Heart right ventricle (tissue), 16 donors: ENCODE data around the gene ADARB2. TPM values are rescaled to one million over a fixed set of nuclear protein-coding genes. Genes with fewer than 3 reads are reported as not detected.

Experiments
- ATAC-seq, 8 donors: fragments of 200-7000 bp; cut with Tn5 transposase; one replicate each; pipeline ENCODE4 v1.9.1; 2020; ENCODE audit warnings: mild to moderate bottlenecking in 8 of 8, moderate library complexity in 8 of 8, moderate number of reproducible peaks in 1 of 8
- DNase-seq, 2 donors: peaks; one replicate each; pipeline ENCODE4 v3.0.0-alpha.2; 2020
- H3K27ac ChIP-seq, 10 donors: fragments of 200-600 bp; sonication (generic) in 2 of 10; one replicate each; pipeline versions ENCODE4 v1.5.0 to v1.8.0; 2020 to 2022; ENCODE audit warnings: mild to moderate bottlenecking in 3 of 10
- H3K27me3 ChIP-seq, 7 donors: fragments of 200-600 bp; one replicate each; pipeline ENCODE4 v1.8.0; 2021 to 2022; ENCODE audit warnings: mild to moderate bottlenecking in 2 of 7
- H3K36me3 ChIP-seq, 9 donors: fragments of 200-600 bp; sonication (generic) in 1 of 9; one replicate each; pipeline versions ENCODE4 v1.5.0 to v1.8.0; 2020 to 2022; ENCODE audit warnings: mild to moderate bottlenecking in 2 of 9
- H3K4me1 ChIP-seq, 9 donors: fragments of 200-600 bp; sonication (generic) in 1 of 9; one replicate each; pipeline versions ENCODE4 v1.5.0 to v1.8.0; 2020 to 2022; ENCODE audit warnings: mild to moderate bottlenecking in 4 of 9
- H3K4me3 ChIP-seq, 10 donors: fragments of 200-600 bp; sonication (generic) in 2 of 10; one replicate each; pipeline versions ENCODE4 v1.5.0 to v1.8.0; 2020 to 2022; ENCODE audit warnings: mild to moderate bottlenecking in 7 of 10, moderate library complexity in 2 of 10
- H3K9me3 ChIP-seq, 11 donors: fragments of 200-600 bp in 10 of 11; sonication (generic) in 2 of 11; one replicate each; pipeline versions ENCODE4 v1.5.0 to v1.8.0; 2013 to 2022; ENCODE audit warnings: mild to moderate bottlenecking in 2 of 11, control low read depth in 1 of 11, moderate library complexity in 1 of 11
- CTCF ChIP-seq, 9 donors: fragments of 200-600 bp; sonication (generic) in 2 of 9; IDR thresholded peaks; one replicate each; pipeline versions ENCODE4 v1.5.0 to v1.8.0; 2021 to 2022; ENCODE audit warnings: antibody characterized with exemption in 9 of 9, mild to moderate bottlenecking in 5 of 9, moderate library complexity in 1 of 9
- WGBS, 2 donors: extraction: QIAGEN DNeasy Blood & Tissue Kit; methylation state at CpG; one replicate each; pipeline ENCODE4 v1.1.7; 2013; ENCODE audit warnings: inconsistent platforms in 1 of 2; 5-methylcytosine and 5-hydroxymethylcytosine counted together
- intact Hi-C, 10 donors: fragments of 100-400 bp; cut with DNase I; formaldehyde crosslinking; loops; one replicate each; pipeline versions ENCODE4 v1.11.1 to v1.14.2; 2022
- polyA plus RNA-seq, 2 donors: library from polyadenylated mRNA; stranded (reverse); fragments of 200-250 nt; gene quantifications; one replicate each; pipeline ENCODE4 v1.2.3, GENCODE V29; 2013
- total RNA-seq, 10 donors: library from RNA; stranded (reverse); fragmentation: NEBNext Ultra II Directional in 3 of 10; extraction: Animal tissue kit (Norgen Biotek cat#: 25700) in 3 of 10; gene quantifications; one replicate each; pipeline versions ENCODE4 v1.2.1 to v1.2.4, GENCODE V29; 2021 to 2023
- donor health status: Arrhythmogenic right ventricular cardiomyopathy.
- donor health status: ischemic (EF 13 %, LVEDD 7.1; RV severe dilation, severe dysfunction).
- donor health status: healthy with polysubstance abuse.
- donor health status: DM: no; HTN: yes; CAD: no.
- donor health status: DM: no; HTN: no; CAD: no.
- donor health status: ischemic (EF 25% LVEDD 6.9; RV normal size, moderate dysfunction).
- donor health status: ischemic (EF 25% LVEDD 5.7; RV mildly dilated, moderate dysfunction).
- donor health status: healthy.
- donor health status: DM: yes; HTN: yes; CAD: no.
- donor health status: Ischemic cardiomyopathy.
- donor health status: ischemic (EF 35%, LVEDD 5.7; RV mildly dilated, moderate dysfunction).
- donor health status: nonischemic (EF 11% LVEDD 7.7; RV severe dilation, severe dysfunction).
- donor health status: DM: yes; HTN: yes; CAD: no.
- donor health status: PGD.
- donor health status: ischemic (EF 29% LVEDD 5.4; RV normal size, mild dysfunction).
- donor health status: nonischemic (EF 23%, LVEDD 6.1; RV moderate dilation, normal function).

Gene ADARB2
- total and polyA plus RNA-seq, 12 donors, result 0.08 to 0.47 (median 0.17) TPM; not detected in 2

- H3K4me3 ChIP-seq, result no peak overlapping the region
- H3K27me3 ChIP-seq, result peaks cover 0 to 46% (median 21%) of the 10 kb centered on the region in 7 donors
- DNase-seq, result no peak
- no peak for ATAC-seq
- intact Hi-C loops, result no loop called here
- WGBS, 2 donors, result 83 to 91% methylated on average over 29 to 30 of the region's 30 CpGs
- no peaks in the 10 kb centered on the region for H3K36me3 ChIP-seq
- no peak for TF ChIP-seq CTCF (IDR thresholded peaks at IDR 0.05)
- H3K9me3 ChIP-seq, result no peaks in the 10 kb centered on the region
- H3K27ac ChIP-seq, result no peak overlapping the region
- no peaks in the 10 kb centered on the region for H3K4me1 ChIP-seq
These were observed 554.9 kb downstream of the ADARB2 start for GRCh38 chr10:1182280-1183032.

GRCh38 chr10:1180836-1181235 lies 556.5 kb downstream of the ADARB2 start:
- no peak overlapping the region for H3K27ac ChIP-seq
- no peaks in the 10 kb centered on the region for H3K4me1 ChIP-seq
- no peaks in the 10 kb centered on the region for H3K9me3 ChIP-seq
- H3K27me3 ChIP-seq, result peaks cover 0 to 41% (median 21%) of the 10 kb centered on the region in 7 donors
- H3K36me3 ChIP-seq, result no peaks in the 10 kb centered on the region
- DNase-seq, result no peak
- 68 to 69% methylated on average over 11 of the region's 11 CpGs for WGBS, 2 donors
- intact Hi-C loops, result no loop called here
- ATAC-seq, result no peak
- TF ChIP-seq CTCF (IDR thresholded peaks at IDR 0.05), result no peak
- H3K4me3 ChIP-seq, result no peak overlapping the region

DNA sequence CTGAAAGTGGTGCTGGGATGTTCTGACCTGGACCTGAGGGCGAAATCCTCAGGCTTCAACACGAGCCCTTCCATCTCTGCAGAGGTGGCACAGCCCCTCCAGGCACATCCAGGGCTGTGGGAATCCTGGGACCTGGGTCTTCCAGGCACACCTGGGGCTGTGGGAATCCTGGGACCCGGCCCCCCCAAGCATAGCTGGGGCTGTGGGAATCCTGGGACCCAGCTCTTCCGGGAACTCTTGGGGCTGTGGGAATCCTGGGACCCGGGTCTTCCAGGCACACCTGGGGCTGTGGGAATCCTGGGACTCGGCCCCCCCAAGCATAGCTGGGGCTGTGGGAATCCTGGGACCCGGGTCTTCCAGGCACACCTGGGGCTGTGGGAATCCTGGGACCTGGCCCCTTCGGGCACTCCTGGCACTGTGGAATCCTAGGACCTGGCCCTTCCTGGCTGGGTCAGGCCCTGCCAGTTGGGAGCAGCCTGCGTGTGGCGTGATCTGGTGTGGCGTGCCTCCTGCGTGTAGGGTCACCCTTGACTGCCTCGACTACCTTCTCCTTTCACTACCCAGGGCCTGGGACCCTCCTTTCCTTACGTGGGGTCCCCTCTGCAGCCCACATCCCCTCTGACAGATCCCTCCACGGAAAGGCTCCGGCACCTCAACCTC lies 557.1 kb downstream of the ADARB2 start:
- ATAC-seq (peak in 1 of 8 donors; percentile 41), DNase-seq (no peak)
- no peak overlapping the region for H3K27ac ChIP-seq

More for the DNA sequence above, 557.1 kb downstream of the ADARB2 start:
- Histone ChIP-seq H3K9me3 (no peaks in the 10 kb centered on the region), H3K27me3 (peaks cover 0 to 34% (median 24%) of the 10 kb centered on the region in 7 donors), H3K4me1 (no peaks in the 10 kb centered on the region), H3K4me3 (no peak overlapping the region), H3K36me3 (no peaks in the 10 kb centered on the region)
- intact Hi-C loops, result no loop called here
- 84 to 86% methylated on average over 16 of the region's 16 CpGs for WGBS, 2 donors
- TF ChIP-seq CTCF (IDR thresholded peaks at IDR 0.05), result no peak
